ENCODE results near the gene GGTA1. TPM values are rescaled to one million over a fixed set of nuclear protein-coding genes. Genes with fewer than 3 reads are reported as not detected.

The GGTA1 gene
- polyA plus RNA-seq, 3 donors: 4.3 to 5.7 (median 4.3) TPM

DNA sequence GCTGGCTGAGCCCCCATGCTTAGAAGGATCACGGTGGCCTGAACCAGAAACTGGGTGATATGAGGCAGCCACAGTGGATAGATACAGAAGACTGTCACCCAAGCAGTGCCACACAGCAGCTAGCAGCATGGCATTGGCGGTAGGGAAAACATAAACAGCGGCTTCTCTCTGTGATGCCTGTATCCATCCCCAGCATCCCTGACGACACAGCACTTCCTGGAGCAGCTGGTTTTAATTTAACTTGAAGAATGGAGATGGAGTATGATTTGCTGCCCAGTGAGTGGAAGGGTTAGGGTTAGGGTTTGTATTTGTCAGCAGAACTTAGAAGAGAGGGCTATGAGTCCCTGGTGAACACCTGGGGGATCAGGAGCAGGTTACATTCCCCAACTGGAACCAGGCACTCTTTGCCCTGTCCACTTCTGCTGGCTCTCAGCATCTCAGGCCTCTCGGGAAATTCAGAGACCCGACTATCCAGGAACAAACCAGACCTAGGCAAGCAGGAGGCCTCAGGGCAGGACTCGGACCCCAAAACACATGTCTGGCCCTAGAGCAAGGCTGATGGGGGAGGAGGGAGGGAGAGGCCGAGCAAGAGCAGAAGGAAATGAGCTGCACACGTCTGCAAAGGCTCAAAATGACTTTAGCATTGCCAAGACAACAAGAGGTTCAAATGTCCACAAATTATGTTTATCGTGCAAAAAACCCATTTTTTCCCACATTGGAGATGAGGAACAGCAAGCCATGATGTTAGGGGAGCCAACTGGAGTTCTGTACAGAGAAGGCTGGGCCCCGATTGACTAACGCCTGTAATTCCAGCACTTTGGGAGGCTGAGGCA lies 6.5 kb upstream of the GGTA1 start:
- DNase-seq: peak; percentile 34

DNA sequence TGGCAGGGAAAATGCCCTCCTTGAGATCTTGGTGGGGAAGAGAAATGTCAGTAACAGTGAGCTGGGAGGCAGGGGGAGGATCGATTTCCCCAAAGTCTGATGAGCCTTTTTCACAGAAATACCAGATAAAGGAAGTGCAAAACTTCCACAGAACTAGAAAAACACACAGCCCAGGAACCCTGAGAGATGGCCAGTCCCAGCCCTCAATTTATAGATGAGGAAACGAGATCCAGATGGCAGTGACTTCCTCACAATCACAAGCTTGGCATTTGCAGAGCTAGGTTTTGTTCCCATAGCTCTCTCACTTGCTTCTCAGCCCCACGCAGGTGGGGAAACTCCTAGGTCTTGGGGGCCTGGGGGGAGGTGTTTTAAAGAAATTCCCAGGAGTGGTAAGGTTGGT lies 3.8 kb upstream of the GGTA1 start:
- DNase-seq: no peak

DNA sequence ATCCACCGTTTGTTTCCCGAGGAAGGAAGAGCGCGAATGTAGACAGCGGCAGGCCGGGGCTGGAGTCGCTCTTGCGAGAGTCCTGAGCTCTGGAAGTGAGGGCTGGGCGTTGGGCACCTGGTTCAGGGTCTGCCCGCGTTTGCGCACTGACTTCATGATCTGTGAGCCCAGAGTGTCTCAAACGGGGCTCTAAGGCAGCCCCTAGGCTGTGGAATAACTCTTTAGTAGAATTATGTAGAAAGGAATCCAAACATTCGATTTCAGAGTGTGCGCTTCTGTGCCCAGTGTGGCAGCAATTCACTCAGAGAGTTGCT lies 478 bp upstream of the GGTA1 start:
- no peak for DNase-seq

DNA sequence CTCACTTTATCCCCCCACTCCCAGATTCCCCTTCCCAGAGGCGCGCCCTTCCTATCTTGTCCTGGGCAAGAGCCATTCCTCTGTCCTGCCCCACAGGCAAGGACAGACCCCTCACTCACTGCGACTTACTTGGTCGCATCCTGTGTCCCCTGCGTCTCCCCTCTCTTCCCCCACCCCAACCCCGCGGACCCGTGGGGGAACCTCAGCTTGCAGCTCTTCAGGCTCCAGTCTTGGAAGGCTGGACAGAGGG lies 542 bp downstream of the GGTA1 start:
- no peak for DNase-seq

DNA sequence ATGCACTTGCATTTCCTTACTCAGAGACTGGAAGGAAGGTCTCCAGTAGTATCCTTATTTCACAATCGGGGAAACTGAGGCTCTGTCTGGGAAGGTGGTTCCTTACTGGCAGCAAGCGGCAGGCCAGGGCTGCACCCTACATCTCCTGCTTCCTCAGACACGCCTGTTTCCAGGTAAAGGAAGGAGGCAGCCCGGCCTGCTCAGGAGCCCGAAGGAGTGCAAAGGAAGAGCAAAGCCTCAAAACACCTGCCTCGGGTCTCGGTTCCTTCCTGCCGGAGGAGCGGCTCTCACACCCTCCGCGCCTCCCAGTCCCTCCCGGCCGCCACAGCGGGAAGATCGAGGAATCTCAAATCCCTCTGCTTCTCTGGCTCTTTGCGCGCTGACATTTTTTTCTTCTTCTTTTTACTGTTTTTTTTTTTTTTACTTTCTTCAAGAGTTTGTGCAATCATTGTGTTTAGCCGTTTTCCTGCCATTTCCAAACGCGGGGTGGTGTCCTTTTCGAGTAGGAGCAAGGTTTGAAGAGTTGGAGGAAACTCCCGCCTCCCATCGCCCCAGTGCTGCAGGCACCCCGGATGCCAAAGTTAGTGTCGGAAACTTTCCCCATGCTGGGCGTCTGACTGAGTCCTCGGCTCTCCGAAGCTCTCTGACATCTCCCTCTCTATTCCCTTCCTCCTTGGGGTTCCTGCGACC lies 1.0 kb downstream of the GGTA1 start:
- no peak for DNase-seq

DNA sequence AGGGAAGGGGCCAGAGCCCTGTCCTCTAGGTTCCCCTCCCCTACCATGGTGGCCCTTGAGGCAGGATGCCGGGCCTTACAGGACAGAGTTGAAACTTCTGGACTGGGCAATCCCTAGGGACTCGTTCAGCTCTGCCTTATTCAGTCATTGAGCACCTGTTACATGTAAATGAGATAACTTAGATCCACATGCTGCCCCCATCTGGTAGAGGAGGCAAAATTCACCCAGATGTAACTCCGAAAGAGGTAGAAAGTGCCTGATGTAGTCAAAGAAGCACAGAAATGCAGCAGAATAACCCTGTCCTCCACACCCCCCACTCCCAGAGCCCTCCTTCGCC lies 1.5 kb downstream of the GGTA1 start:
- DNase-seq: peak; percentile 81

DNA sequence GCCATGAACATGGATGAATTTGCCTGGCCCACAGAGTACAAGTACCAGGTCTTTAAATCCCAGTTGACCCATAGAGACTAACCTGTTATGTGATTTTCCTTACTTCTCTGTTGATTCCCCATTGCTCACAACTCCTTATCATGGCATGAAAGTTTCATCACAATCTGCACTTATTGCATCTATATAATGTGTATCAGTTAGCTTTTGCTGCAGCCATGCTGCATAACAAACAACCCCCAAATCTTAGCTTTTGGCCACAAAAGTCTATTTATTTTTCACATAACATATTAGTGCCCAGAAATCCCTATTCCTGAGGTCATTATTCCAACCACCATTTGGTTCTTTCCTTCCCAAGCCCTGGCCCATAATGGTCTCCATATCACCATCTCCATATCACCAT lies 3.7 kb downstream of the GGTA1 start:
- no peak for DNase-seq

DNA sequence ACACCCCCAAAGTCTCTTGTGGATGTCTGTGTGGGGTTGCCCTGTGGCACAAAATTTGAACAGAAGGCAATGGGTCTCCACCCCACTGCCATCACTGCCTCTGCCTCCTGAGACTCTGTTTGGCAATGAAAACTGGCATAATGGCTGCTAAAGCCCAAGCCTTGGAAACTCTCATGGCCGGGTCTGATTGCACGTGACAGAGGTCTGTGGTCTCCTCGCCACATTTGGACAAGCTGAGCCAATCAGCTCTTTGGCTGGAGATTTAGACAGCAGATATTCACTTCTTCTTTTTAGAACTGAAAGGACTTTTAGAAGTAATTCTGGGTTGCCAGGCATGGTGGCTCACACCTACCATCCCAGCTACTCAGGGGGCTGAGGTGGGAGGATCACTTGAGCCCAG lies 5.5 kb downstream of the GGTA1 start:
- no peak for DNase-seq

DNA sequence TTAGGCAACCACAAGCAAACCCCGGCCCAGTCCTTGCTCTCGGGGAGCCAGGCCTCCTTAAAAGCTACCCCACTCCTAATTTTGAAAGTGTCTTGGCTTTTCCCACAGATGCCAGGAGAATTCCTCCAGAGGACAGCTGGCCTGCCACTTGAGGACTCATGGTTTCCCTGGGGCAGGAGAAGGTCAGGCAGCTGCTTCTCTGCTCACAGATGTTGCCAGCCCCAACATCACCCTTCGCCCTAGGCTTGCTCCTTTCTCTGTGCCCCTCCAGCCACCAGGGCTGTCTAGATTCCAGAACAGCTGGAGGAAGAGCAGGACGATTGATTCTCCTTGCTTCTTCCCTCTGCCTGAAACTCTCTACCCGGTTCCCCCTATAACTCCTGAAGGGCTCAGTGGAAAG lies 8.5 kb downstream of the GGTA1 start:
- no peak for DNase-seq

DNA sequence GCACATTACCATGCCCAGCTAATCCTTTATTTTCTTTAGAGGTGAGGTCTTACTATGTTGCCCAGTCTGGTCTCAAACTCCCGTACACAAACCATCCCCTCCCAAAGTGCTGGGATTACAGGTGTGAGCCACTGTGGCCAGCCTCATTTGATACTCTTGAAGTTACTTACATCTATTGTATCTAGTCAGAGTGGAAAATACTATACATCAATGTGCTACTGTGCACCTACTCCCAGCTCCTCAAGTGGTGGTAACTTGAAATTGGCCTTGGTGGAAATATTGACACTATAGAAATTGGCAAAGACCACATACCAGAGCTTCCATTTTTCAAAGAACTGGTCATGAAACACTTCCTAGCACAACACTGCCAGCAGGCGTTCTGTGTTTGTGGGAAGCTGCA lies 10.3 kb downstream of the GGTA1 start:
- no peak for DNase-seq

DNA sequence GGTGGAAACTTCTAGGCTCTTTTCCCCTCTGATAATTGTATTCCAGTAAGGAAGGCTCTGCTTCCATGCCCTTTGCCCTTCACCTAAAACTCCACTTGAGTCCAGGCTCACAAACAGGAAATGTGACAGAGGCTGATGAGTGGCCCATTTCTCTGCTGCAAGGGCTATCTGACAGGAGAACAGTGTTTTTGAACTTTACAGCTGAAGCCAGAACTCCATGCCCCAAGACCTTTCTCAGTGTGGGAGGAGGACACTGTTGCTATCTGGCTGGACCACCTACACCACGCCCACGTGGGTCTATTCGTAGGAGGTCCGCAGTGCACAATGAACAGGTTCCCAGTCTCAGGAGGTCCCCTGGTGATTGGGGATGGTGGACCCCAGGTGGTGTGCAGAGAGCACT lies 13.6 kb downstream of the GGTA1 start:
- no peak for DNase-seq

DNA sequence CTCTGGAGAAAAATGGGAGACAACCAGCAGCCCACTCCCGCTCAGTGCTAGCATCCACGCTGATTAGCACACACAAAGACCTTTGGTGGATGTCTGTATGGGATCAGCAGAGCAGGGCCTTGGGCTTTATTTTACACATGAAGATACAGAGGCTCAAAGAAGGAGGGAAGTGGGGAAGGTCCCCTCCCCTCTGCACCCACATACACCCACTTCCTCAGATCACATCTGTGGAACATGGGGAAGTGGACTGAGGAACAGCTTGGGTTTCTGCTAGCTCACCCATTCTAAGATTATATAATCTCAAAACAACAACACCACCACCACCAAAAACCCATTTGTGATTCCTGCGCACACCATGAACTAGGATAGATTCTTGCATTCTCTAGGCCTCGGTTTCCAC lies 14.0 kb downstream of the GGTA1 start:
- DNase-seq: no peak

DNA sequence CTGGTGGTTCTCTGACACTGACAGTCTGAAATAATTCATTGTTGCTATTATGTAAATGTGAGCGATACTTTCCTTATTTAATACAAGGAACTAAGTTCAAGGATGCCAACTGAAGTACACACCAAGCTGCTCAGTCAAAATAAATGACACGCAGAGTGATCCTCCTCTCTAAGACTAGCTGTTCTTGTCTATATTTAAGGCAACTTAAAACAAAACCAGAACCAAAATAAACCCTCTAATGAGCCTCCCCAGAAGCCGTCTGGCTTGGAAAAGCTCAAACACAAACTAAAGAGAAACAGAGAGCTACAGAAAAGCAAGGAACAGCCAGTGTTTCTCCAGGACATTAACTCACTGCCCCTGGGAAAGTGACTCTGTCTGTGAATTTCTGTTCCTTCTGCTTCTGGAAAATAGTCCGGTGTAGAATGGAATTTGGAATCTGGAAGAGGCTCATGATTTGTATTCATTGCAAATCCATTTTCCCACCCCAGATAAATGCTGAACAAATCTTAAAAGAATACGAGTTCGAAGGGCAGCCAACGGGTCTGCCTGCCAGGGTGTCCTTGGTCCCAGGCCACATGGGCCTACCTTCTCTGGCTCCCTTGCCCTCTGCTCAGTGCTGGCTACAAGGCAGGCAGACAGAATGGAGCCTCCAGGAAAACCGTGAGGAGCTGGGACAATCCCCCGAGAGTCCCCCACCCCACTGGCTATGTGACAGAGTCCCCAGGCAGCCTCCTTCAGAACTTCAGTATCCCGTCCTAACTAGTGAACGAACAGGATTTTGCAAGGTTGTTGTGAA lies 14.8 kb downstream of the GGTA1 start:
- no peak for DNase-seq

DNA sequence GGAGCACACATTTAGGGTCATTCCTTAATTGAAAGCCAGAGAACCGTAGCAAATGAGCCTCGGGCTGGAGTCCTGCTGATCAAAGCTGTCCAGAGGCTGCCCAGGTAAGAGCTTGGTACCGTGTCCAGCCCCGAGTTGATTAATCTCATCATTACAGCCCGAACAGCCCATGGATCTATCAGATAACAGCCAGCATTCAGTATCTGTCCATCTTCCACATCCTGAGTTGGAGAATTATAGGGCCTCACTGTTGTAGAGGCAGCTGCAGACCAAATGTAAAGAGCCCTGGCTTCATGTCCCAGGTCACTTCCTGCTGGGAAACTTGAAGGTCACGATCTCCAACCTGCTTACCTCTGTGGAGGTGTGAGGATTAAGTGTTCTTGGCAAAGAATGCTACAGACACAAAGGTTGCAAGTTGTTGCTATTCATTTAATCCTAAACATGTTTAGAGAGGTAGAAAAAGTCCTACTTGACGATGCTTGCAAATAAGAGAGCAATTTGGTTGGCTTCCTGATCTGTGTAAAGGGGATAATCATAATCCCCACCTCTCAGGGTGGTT lies 16.1 kb downstream of the GGTA1 start:
- no peak for DNase-seq

DNA sequence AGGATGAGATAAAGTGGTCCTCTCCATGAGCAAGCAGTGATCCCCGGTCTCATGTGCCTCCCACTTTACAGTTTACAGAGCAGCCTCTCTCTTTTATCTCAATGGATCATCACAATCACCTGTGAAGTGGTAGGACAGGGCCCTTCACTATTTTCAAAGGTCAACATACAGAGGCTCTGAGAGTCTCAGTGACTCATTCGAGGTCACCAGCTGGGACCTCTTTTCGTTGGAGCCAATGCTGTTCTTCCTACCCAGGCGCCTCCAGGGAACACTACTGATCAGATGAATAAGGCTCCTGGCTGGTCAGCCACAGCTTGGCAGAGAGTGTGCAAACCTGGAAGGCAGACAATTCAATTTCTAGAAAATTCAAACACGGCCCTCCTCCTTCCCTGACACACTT lies 16.6 kb downstream of the GGTA1 start:
- DNase-seq: no peak

DNA sequence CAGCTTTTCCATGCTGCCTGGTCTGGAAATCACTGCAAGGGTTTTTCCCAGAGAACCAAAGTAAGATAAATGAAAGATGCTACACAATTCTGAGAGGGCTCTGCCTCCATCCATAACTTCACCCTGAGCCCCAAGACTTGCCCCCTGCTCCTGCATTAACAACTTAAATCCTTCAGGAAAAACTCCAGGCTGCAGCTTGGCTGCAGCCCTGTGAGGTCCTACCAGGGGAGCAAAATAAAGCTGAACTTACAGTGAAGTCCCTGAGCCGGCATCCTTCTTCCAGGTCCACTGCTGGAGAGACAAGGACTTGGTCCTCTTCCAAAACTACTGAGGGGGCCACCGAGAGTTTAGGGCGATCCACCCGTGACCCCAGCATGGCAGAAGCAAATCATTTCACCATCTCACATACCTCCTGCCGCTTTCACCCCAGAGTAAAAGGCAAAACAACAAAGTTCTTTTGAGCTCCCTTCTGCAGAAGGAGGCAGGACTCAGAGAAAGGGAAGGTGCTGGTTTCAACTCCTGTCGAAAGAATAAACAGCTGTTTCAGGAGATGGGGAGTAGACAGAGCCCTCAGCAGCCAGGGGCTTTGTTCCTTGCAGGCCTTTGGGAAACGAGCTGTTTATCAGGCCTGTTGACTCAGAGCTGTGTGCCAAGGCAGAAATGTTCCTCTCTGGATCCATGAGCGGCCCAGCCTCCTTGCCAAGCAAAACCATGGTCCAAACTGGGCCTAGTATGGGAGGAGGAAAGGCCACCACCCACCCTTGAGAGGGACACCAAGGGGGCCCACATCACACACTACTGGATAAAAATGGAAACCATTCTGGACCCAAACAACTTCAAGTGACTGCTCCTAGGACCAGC lies 20.6 kb downstream of the GGTA1 start:
- no peak for DNase-seq

DNA sequence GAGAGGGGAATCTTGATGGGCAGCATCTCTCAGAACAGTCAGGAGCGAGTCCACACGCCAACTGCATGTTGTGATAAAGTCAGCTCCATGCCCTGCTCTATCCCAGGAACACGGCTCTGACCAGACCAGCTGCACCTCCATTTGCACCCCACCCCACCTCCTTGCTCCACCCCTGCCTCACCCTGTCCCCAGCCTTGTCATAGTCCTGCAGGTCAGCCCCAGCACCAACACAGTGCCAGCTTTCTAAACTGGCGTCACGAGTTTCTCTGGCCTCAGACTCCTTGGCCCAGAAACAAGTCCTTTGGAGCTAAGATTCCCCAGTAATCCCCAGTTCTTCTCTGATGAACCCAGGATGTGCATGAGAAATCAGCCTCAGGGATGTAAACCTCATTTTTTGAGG lies 23.5 kb downstream of the GGTA1 start:
- DNase-seq: no peak

DNA sequence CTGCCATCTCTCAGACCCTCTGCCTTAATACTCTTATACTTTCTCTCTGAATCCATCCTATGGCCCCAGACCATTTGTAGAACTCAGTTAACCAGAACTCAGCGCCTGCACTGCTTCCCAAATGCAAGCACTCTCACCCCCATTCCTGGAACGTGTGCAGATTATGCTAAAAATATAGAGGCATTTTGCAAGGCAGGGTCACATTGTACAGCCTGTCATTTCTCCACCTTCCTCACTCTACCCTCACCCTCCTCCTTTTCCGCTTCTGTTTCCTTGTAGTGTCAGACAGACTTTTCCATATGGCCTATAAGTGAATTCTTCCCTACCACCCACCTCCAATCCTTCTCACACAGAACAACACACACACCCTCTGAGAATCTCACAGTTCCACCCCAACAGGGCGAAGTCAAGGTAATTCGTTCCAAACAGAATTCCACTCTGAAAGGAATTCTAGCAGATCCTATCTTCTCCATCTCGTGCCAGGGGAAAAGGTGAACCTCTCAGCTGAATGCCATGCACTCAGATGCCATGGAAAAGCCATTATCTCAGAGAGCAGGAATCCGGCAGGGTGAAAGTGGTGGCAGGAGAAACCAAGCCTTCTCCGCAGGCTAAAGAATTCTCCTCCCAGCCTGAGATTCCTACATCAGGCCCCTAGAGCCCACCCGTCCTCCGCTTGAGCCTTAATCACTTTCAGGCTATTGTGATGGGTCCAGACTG lies 25.3 kb downstream of the GGTA1 start:
- no peak for DNase-seq

DNA sequence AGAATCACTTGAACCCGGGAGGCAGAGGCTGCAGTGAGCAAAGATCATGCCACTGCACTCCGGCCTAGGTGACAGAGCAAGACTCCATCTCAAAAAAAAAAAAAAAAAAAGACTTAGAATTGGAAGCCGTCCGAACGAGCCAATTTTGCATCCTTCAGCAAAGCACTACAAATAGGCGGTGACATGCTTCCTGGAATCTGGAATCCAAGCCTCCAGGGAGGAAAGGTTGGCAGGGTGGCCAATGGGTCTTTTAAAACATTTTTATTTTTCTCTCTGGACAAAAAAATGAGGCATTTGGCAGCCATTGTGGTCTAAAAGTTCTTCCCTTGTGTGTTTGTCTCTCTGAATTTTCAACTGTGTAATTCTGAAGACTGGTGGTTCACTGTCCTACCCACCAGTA lies 26.4 kb downstream of the GGTA1 start:
- no peak for DNase-seq

DNA sequence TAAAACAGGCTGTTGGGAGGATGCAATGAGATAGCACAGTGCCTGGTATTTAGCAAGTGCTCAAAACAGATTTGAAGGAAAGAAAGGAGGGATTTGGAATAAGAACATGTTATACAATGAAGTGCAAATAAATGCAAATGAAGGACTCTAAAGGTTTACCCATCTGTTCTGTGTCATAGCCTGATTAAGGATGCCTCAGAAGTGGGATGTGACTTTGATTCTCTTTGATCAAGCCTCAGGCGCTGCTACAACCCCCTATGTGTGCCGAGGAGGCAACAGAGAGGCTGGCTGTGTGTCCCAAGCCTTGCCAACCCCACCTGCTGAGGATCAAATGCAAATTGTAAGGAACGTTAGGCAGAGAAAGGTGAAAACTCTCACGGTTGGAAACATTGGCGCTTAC lies 27.2 kb downstream of the GGTA1 start:
- DNase-seq: no peak

DNA sequence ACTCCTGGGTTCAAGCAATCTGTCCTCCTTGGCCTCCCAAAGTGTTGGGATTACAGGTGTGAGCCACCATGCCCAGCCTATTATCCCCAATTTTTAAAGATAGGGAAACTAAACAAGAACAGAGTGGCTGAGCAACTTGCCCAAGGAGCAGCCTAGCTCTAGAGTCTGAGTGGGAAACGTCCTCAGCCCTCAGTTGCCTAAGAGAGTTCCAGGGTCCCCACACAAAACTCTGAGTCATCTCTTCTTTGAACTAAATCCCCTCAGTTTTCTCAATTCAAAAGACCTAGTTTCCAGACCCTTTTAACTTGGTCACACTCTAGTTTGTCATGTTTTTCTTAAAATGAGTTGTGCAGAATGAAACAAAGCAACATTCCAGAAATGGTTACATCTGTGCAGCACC lies 33.5 kb downstream of the GGTA1 start:
- no peak for DNase-seq

DNA sequence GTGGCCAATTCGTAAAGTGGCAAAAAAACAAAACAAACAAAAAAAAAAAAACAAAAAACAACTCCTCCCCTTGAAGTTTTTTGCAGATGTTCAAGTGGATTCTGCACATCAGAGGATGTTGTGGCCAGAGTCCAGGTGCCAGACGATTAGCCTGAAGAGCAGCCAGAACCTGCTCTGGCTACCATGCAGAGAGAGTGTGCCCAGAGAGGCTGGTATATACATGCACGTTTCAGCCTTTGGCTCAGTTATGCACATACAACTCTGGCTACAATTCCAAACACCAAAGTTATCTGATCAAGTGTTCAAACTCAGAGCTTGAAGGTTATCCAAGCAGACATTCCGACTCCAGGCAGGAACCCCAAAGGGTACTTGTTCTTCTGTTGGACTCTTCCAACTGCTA lies 34.7 kb downstream of the GGTA1 start:
- DNase-seq: no peak

All from renal pelvis (tissue), 4 donors.